RCC 7860 (cell line): ENCODE measurements around the gene CBL.

Experiments
- DNase-seq: peaks from one replicate; pipeline ENCODE4 v3.0.0-alpha.2; 2015; ENCODE audit warnings: low spot score
- FAIRE-seq: peaks from 2 replicates; lab custom pipeline; 2012; peaks lifted over from hg19 to GRCh38; lab: Jason Lieb, UNC

The CBL gene

GRCh38 chr11:119323532-119324033 lies 117.4 kb downstream of the CBL start:
- DNase-seq, result peak; percentile 28
- FAIRE-seq, result no peak

- FAIRE-seq (no peak), DNase-seq (no peak)
Observed at GRCh38 chr11:119324189-119324588, 118.0 kb downstream of the CBL start.

GRCh38 chr11:119329320-119329719 lies 123.2 kb downstream of the CBL start:
- DNase-seq (no peak), FAIRE-seq (no peak)

- no peak for FAIRE-seq
- DNase-seq, result no peak
Observed at GRCh38 chr11:119330237-119330636, 124.1 kb downstream of the CBL start.

GRCh38 chr11:119332111-119332765 lies 126.1 kb downstream of the CBL start:
- FAIRE-seq (no peak), DNase-seq (no peak)

GRCh38 chr11:119334174-119334930 lies 128.2 kb downstream of the CBL start, which contains the start of gene RNF26:
RNF26 (plus strand) TSS chr11:119334527; CDS start chr11:119335123, 596 bp downstream.
- peak; percentile 89 for DNase-seq
- FAIRE-seq, result peak; percentile 89

- FAIRE-seq (no peak), DNase-seq (no peak)
Observed at GRCh38 chr11:119335091-119335654, 129.0 kb downstream of the CBL start.

GRCh38 chr11:119335655-119336543 lies 129.8 kb downstream of the CBL start:
- DNase-seq (no peak), FAIRE-seq (no peak)

GRCh38 chr11:119336744-119337469 lies 130.8 kb downstream of the CBL start:
- FAIRE-seq, result no peak
- no peak for DNase-seq

- FAIRE-seq, result no peak
- peak; percentile 8 for DNase-seq
Observed at GRCh38 chr11:119337581-119338317, 131.6 kb downstream of the CBL start.

GRCh38 chr11:119338318-119338890 lies 132.3 kb downstream of the CBL start:
- peak; percentile 33 for DNase-seq

GRCh38 chr11:119338965-119339588 lies 132.9 kb downstream of the CBL start:
- DNase-seq, result no peak

More at GRCh38 chr11:119338318-119338890, 132.3 kb downstream of the CBL start:
- no peak for FAIRE-seq

GRCh38 chr11:119339589-119340334 lies 133.6 kb downstream of the CBL start:
- DNase-seq, result no peak
- FAIRE-seq, result no peak

More at GRCh38 chr11:119338965-119339588, 132.9 kb downstream of the CBL start:
- FAIRE-seq, result no peak

GRCh38 chr11:119340335-119341221 lies 134.4 kb downstream of the CBL start, which contains the start of gene C1QTNF5:
C1QTNF5 (minus strand) TSS chr11:119340883; CDS start chr11:119340397, 486 bp downstream.
- FAIRE-seq (no peak), DNase-seq (no peak)

- DNase-seq (no peak), FAIRE-seq (no peak)
Observed at GRCh38 chr11:119341222-119342022, 135.3 kb downstream of the CBL start.

- DNase-seq, result no peak
- no peak for FAIRE-seq
Observed at GRCh38 chr11:119342023-119342300, 135.8 kb downstream of the CBL start.
